Mesothelial cell of epicardium (in vitro differentiated cells): ENCODE data around the gene USH1C. TPM values are rescaled to one million over a fixed set of nuclear protein-coding genes. Genes with fewer than 3 reads are reported as not detected.

ENCODE experiments used
- DNase-seq, 2 experiments: peaks; one replicate each; pipeline ENCODE4 v3.0.0; 2021; ENCODE audit warnings: low spot score in 2 of 2; ENCODE audit not compliant: unreplicated experiment in 2 of 2
- H3K27ac Mint-ChIP-seq: 2 replicates; pipeline ENCODE4 v1.8.0; 2021; ENCODE audit warnings: mixed read lengths
- H3K27me3 Mint-ChIP-seq: 2 replicates; pipeline ENCODE4 v1.8.0; 2021; ENCODE audit warnings: low read depth, mixed read lengths
- H3K36me3 Mint-ChIP-seq: 2 replicates; pipeline ENCODE4 v1.8.0; 2021; ENCODE audit warnings: mixed read lengths
- H3K4me1 Mint-ChIP-seq: 2 replicates; pipeline ENCODE4 v1.8.0; 2021; ENCODE audit warnings: mixed read lengths
- H3K4me3 Mint-ChIP-seq: 2 replicates; pipeline ENCODE4 v1.8.0; 2021; ENCODE audit warnings: mild to moderate bottlenecking, moderate library complexity, mixed read lengths
- H3K9me3 Mint-ChIP-seq: 2 replicates; pipeline ENCODE4 v1.8.0; 2021; ENCODE audit warnings: mixed read lengths
- total RNA-seq: library from RNA; stranded (reverse); gene quantifications from 3 replicates; pipeline ENCODE4 v1.2.1, GENCODE V29; 2021
- TF ChIP-seq, protein P1 (sequence below): fragments of 200-600 bp; sonication (generic); IDR thresholded peaks from one replicate; pipeline ENCODE4 v1.5.0; 2021; ENCODE audit warnings: antibody characterized with exemption; ENCODE audit not compliant: unreplicated experiment

USH1C gene
- total RNA-seq, 1 donor from 2014 or later = 0.54 TPM

DNA sequence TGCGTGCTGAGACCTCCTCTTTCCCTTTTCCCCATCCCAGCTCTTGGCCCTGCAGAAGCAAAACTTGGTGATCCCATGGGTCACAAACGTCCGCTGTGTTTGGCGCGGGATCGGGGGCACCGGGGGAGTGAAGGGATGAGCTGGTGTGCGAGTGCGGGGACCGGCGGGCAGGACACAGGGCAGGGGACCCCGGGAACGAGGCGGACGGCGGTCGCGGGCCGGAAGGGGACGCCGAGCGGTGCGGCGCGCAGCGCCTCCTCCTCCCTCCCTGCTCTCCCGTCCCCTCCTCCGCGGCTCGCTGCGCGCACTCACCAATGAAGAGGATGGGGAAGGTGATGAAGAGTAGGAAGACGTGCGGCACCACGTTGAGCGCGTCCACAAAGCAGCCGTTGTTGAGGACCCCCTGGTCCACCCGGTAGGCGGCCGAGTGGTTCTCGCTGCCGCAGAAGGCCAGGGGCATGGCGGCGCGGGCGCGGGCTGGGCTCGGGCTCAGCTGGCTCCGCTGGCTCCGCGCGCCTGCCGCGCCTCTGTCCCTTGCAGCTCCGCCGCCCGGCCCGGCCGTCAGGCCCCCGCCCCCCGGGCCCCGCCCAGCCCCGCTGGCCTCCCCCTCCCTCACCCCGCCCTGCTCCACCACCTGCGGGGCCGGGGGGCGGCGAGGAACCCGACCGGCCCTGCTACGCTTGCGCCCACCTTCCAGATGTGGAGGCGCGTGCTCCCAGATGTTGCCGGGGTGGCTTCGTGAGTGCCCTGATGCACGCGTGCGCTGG is 67.7 kb downstream of the USH1C start, which contains the start of gene ABCC8:
TSS of gene ABCC8 (minus strand) at position 529 of the 767 bp plus-strand sequence. CDS start at position 460, 69 bp downstream.
- peak within 1 kb of the TSS; percentile 55 for H3K4me3 Mint-ChIP-seq
- no peak for DNase-seq

DNA sequence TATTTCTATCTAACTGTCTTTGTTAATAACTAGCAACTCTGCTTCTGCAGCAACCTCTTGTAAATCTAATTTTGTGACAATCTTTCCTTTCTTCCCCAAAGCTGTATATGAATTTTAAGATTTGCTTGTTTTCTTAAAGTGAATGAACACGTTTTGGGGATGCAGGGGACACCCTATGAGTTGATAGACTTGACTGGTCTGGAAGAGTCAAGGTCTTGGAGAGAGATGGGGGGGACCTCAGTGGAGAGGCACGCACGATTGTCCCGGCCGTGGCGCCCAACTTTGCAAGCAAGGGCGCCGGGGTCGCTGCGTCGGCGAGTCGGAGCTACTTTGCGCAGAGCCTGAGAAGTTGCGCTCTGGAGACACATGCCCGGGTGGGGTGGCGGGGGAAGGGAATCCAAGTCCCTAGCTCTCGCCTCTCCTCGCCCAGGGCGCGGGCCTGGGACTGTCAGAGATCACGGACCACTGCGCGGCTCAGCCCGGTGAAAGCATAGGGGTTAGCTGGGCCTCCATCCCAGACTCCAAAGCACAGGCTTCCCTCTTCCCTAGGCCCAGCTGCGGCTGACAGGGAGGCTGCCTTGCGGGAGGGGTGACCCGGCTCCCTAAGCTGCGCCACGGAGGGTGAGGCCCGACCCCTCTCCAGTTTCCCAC is 68.4 kb downstream of the USH1C start:
- Mint-ChIP-seq H3K4me1 (peaks cover 3% of the 10 kb centered on the region), H3K4me3 (peak overlapping the region; percentile 55), H3K9me3 (no peaks in the 10 kb centered on the region), H3K27ac (no peak overlapping the region), H3K36me3 (no peaks in the 10 kb centered on the region), H3K27me3 (peaks cover 98% of the 10 kb centered on the region)
- DNase-seq = no peak
- TF ChIP-seq, protein P1, sequence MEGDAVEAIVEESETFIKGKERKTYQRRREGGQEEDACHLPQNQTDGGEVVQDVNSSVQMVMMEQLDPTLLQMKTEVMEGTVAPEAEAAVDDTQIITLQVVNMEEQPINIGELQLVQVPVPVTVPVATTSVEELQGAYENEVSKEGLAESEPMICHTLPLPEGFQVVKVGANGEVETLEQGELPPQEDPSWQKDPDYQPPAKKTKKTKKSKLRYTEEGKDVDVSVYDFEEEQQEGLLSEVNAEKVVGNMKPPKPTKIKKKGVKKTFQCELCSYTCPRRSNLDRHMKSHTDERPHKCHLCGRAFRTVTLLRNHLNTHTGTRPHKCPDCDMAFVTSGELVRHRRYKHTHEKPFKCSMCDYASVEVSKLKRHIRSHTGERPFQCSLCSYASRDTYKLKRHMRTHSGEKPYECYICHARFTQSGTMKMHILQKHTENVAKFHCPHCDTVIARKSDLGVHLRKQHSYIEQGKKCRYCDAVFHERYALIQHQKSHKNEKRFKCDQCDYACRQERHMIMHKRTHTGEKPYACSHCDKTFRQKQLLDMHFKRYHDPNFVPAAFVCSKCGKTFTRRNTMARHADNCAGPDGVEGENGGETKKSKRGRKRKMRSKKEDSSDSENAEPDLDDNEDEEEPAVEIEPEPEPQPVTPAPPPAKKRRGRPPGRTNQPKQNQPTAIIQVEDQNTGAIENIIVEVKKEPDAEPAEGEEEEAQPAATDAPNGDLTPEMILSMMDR = no peak

More for the DNA sequence above, 67.7 kb downstream of the USH1C start, which contains the start of gene ABCC8:
- Mint-ChIP-seq H3K27me3 (peaks cover 98% of the 10 kb centered on the region), H3K36me3 (no peaks in the 10 kb centered on the region), H3K4me1 (peaks cover 3% of the 10 kb centered on the region), H3K9me3 (no peaks in the 10 kb centered on the region), H3K27ac (no peak within 1 kb of the TSS)
- TF ChIP-seq, protein P1 = no peak

DNA sequence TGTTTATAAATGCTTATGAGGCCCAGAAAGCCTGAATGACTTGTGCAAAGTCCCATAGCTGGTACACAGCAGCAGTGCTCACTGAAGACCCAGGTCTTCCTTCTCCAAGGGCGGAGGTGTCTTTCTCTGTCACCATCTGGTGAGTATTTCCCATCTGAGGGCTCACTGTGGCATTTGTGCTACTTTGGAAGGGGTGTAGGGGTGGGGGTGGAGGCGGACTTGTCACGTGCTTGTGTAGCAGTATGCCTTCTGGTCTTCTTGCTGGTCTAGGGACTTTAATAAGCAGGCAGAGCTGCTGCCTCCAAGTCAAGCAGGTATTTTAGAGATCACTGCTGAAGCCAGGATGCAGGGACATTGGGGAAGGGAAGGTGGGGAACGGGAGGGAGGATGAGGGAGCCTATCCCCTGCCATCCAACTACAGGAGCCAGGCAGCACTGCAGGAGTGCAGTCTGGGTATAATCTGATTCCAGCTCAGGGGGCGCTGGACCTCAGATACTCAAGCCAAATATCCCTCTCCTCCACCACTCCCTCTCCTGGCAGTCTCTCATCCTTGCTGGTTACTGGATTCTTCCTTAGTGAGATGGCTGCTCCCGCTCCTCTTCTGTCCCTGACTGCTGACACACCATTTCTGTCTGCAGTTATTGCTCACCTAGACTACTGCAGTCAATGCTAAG is 71.0 kb downstream of the USH1C start:
- Mint-ChIP-seq H3K4me3 (no peak overlapping the region), H3K4me1 (peaks cover 3% of the 10 kb centered on the region), H3K27me3 (peaks cover 94% of the 10 kb centered on the region), H3K27ac (no peak overlapping the region), H3K9me3 (no peaks in the 10 kb centered on the region), H3K36me3 (no peaks in the 10 kb centered on the region)
- DNase-seq = no peak
- TF ChIP-seq, protein P1 = no peak

DNA sequence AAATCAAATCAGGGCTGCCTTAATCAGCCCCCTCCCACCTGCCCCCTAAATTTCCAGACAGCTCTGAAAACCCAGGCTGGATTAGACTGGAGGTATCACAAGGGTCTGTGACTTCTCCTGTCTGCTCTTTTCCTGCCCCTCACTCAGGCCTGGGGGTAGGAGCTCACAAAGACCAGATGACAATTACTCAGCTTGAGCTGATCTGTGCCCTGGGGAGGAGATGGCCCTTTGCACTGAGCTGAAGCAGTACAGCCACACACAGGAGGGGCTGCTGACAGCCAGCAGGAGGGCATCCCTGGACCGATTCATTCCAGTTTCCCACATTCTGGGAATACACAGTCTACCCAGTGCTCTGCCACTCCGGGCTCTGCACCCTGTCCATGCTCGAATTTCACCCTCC is 71.7 kb downstream of the USH1C start:
- no peak for DNase-seq
- no peaks in the 10 kb centered on the region for H3K36me3 Mint-ChIP-seq
- H3K27me3 Mint-ChIP-seq = peaks cover 94% of the 10 kb centered on the region
- H3K4me1 Mint-ChIP-seq = peaks cover 3% of the 10 kb centered on the region
- no peak overlapping the region for H3K4me3 Mint-ChIP-seq
- no peaks in the 10 kb centered on the region for H3K9me3 Mint-ChIP-seq
- no peak overlapping the region for H3K27ac Mint-ChIP-seq
- TF ChIP-seq, protein P1 = no peak

DNA sequence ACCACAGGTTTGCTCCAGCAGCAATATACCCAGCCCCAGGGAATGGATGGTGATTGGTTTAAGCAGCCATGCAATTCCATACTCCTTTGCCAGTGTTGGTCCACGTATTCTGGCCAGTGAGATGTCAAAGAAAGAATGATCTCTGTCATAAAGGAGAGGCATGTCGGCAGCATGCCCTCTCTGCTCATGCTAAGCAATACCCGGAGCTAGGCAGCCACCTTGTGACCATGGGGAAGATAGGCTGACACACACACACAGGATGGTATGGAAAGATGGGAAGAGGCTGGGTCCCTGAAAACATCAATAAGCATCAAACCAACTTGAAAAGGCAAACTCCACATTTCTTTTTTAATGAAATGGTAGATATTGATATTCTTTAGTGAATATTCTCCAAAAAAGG is 72.7 kb downstream of the USH1C start:
- Mint-ChIP-seq H3K27me3 (peaks cover 92% of the 10 kb centered on the region), H3K4me1 (peaks cover 3% of the 10 kb centered on the region), H3K4me3 (no peak overlapping the region), H3K36me3 (no peaks in the 10 kb centered on the region), H3K9me3 (no peaks in the 10 kb centered on the region), H3K27ac (no peak overlapping the region)
- TF ChIP-seq, protein P1 = no peak
- no peak for DNase-seq
